ENCODE measurements around the gene SAMD9L.
"Not testable (repeated sequence)": the region's sequence is repeated elsewhere in the genome, so short reads cannot be mapped to it uniquely, and the experiment has no call there.

SAMD9L gene

DNA sequence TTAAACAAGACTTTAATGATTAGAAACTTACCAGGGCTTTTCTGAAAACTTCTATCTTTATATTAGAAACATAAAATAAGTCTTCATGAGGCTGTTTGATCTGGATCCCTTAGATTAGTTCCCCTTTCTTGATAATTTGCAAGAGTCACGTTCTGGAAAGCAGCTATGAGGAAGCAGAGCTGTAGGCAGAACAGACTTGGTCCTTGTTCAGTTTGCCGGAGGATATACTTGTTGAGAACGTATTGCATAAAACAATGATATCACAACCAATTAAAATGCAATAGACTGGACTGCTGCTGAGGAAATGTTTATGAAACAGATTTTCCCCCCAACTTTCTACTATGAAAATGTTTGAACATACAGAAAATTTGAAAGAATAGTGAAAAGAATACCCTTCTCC is 2.8 kb downstream of the SAMD9L start:
- peak; percentile 72 to 85 for DNase-seq

DNA sequence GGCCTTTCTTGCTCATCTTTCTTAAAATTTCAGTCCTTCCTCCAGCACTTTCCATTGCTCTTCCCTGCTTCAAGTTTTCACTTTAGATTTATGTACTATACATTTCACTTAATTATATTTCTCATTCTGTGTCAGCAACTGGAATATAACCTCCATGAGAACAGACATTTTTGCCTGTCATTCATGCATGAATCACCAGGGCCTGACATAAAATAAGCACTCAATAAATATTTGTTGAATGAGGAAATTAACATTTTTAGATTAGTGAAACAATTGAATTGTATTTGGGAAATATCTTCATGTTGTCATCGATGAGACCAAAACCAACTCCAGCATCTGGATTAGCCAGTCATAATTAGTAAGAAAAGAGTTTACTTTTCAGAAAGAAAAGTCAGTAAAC is 6.1 kb downstream of the SAMD9L start:
- DNase-seq: no peak

DNA sequence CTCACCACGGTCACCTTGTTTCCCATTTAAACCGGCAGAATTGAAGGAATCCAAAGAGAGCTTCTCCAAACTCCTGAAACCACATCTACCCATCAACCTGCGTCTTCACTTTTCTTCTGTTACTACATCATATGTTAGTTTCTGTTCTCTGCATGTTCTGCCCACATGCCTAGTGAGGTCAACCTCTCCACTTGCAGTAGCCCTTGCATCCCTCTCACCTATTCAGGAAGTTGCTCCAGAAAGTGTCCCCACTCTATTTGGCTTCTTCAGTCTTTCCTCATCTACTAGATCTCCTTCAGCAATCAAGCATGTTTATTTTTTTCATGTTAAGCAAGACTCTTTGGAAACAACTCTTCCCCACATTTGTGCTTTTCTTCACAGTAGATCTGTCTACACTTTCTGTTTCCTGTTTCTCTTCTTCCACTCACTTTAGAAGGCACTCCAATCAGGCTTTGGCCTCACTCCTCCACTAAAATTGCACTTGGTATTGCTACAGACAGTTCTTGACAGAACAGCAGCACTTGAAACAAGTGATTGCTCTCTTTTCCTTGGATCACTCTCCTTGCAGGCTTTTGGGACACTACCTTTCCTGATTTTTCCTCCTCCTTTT is 7.5 kb downstream of the SAMD9L start:
- DNase-seq: no peak

- DNase-seq: no peak
Measured at GRCh38 chr7:93138576-93138975, 9.6 kb downstream of the SAMD9L start.

- DNase-seq: no peak
Measured at GRCh38 chr7:93133005-93133404, 15.2 kb downstream of the SAMD9L start.

DNA sequence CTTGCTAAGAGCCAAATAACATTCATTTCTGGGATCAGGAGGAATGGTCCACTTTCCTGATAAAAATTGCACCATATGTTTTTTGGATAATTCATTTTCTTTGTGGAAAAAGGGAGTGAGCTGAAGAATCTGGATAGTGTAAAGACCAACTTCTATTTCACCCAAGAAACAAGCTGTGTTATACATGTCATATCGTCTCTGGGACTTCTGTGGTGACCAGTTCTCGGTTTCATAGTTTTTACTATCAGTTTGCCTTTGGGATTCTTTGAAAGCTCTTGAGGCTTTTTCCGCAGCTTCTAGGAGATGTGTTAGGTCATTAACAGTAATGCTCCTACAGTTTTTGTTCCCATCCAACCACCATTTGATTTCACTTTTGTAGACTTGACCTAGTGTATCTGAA is 16.0 kb downstream of the SAMD9L start:
- DNase-seq: no peak

- DNase-seq: not testable (repeated sequence)
Measured at GRCh38 chr7:93126954-93127353, 21.2 kb downstream of the SAMD9L start.

- not testable (repeated sequence) for DNase-seq
Measured at GRCh38 chr7:93123532-93123931, 24.7 kb downstream of the SAMD9L start.

DNA sequence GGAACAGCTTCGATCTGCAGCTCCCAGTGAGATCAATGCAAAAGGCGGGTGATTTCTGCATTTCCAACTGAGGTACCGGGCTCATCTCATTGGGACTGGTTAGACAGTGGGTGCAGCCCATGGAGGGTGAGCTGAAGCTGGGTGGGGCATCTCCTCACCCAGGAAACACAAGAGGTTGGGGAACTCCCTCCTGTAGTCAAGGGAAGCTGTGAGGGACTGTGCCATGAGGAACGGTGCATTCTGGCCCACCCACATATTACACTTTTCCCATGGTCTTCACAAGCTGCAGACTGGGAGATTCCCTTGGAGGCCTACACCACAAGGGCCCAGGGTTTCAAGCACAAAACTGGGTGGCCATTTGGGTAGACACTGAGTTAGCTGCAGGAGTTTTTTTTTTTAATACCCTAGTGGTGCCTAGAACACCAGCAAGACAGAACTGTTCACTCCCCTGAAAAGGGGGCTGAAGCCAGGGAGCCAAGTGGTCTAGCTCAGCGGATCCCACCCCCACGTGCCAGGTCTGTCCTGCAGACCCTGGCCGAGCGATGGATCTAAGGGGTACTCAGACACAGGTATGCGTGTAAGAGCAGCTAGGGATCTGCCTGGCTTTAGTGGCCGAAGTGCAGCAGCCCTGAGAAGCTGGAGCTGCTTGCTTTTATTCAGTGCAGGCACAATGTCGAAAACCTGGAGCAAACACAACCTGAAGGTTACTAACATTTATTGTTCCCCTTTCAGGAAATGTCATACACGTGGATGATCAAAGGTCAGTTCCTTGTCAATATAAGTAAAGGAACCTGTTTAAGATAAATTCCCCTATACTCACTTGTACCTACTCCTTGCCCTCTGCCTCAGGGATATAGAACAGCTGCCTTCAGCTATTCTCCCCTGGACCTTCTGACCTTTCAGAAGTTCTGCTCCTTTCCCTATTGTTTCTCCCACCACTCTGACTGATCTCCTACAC is 27.3 kb downstream of the SAMD9L start:
- no peak for DNase-seq

GRCh38 chr7:93119191-93119905 is 28.8 kb downstream of the SAMD9L start:
- DNase-seq: no peak

- DNase-seq: peak; percentile 86 to 91
Measured at GRCh38 chr7:93117852-93118530, 30.2 kb downstream of the SAMD9L start, which contains the start of gene SAMD9. Gene SAMD9, minus strand, starts transcription at chr7:93117979. Its CDS starts 11,882 bp downstream, at chr7:93106097.

GRCh38 chr7:93117327-93117726 is 30.9 kb downstream of the SAMD9L start:
- DNase-seq: no peak

GRCh38 chr7:93115796-93116195 is 32.4 kb downstream of the SAMD9L start:
- DNase-seq: peak in 1 of 2 donors; percentile 22

DNA sequence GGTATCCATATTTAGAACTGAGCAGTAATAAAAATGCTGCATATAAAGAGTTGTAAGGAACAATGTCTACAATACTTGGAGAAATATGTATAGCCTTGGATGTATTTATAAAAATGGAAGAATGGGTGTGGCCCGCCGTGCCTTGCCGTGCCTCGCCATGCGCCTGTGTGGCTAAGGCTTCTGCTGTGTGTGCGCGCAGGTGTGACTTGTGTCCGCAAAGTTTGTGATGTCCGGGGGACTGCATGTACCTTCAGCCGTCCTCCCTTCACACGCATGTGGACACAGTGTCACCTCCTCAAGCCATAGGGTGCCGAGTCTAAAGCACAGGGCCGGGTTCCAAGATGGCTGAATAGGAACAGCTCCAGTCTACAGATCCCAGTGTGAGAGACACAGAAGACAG is 40.2 kb downstream of the SAMD9L start:
- DNase-seq: no peak

DNA sequence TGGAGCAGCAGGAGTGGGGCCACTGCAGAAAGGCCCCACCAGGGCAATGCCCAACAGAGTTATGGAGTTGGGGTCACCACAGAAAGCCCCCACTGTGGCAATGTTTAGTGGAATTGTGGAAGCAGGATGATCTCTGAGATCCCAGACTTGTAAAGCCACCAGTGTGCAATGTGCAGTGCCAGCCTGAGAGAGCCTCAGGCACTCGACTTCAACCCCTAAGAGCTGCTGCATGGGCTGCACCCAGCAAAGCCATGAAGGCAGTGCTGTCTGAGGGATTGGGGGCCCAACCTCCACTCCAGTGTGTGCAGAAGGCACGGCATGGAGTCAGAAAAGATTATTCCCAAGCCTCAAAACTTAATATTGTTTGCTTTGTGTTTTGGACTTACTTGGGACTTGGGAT is 50.8 kb downstream of the SAMD9L start:
- DNase-seq: no peak

- peak in 1 of 2 donors; percentile 36 for DNase-seq
Measured at GRCh38 chr7:93092757-93093370, 55.3 kb downstream of the SAMD9L start.
